ENCODE data around the gene ADRA2C.

The ADRA2C gene

GRCh38 chr4:3721186-3721585 lies 45.0 kb upstream of the ADRA2C start:
- Histone ChIP-seq H2AFZ (ENCODE audit: low read depth, low read length) (no peak overlapping the region), H3K27ac (ENCODE audit: low read length) (no peak overlapping the region), H3K9ac (ENCODE audit: low read depth, low read length) (no peak overlapping the region), H3K27me3 (ENCODE audit: insufficient read depth, low read length, poor library complexity) (no peaks in the 10 kb centered on the region), H3K9me3 (ENCODE audit: insufficient read depth, low read length, severe bottlenecking) (peaks cover 8% of the 10 kb centered on the region), H4K20me1 (ENCODE audit: insufficient read depth, low read length) (no peaks in the 10 kb centered on the region), H3K36me3 (ENCODE audit: insufficient read depth, low read length) (no peaks in the 10 kb centered on the region), H3K4me3 (ENCODE audit: low read depth in 1 of 2, low read length in 2 of 2) (no peak overlapping the region), H3K79me2 (ENCODE audit: insufficient read depth, low read length) (no peaks in the 10 kb centered on the region), H3K4me1 (ENCODE audit: insufficient read depth, low read length) (no peaks in the 10 kb centered on the region), H3K4me2 (ENCODE audit: insufficient read depth, low read length) (no peak overlapping the region)
- no peak for TF ChIP-seq EZH2 (IDR thresholded peaks at IDR 0.05; ENCODE audit: borderline replicate concordance, low read depth, low read length, severe bottlenecking)
- TF ChIP-seq, protein P1, sequence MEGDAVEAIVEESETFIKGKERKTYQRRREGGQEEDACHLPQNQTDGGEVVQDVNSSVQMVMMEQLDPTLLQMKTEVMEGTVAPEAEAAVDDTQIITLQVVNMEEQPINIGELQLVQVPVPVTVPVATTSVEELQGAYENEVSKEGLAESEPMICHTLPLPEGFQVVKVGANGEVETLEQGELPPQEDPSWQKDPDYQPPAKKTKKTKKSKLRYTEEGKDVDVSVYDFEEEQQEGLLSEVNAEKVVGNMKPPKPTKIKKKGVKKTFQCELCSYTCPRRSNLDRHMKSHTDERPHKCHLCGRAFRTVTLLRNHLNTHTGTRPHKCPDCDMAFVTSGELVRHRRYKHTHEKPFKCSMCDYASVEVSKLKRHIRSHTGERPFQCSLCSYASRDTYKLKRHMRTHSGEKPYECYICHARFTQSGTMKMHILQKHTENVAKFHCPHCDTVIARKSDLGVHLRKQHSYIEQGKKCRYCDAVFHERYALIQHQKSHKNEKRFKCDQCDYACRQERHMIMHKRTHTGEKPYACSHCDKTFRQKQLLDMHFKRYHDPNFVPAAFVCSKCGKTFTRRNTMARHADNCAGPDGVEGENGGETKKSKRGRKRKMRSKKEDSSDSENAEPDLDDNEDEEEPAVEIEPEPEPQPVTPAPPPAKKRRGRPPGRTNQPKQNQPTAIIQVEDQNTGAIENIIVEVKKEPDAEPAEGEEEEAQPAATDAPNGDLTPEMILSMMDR (IDR thresholded peaks at IDR 0.05; ENCODE audit: borderline replicate concordance, extremely low read depth, low read length, poor library complexity, severe bottlenecking), result no peak
- no peak for ATAC-seq (ENCODE audit: insufficient read depth, low read depth)
- DNase-seq, result no peak

DNA sequence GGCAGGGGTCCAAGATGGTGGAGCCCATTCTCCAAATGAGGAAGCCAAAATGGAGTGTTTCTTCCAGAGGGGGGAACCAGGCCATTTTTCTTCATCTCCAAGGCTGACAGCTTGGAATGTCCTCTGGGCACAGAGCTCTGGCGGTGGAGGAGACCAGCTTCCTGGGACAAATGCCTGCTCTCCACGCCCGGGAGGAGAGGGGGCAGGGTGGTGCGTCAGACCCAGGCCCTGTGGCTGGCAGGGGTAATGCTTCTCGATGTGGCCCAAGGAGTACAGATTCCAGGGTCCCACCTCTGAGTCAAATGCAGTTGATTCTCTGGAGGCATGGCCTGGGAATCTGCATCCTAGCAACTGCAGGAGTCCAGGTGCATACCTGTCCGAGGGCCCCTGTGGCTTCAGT lies 44.6 kb upstream of the ADRA2C start:
- Histone ChIP-seq H3K9me3 (ENCODE audit: insufficient read depth, low read length, severe bottlenecking) (peaks cover 8% of the 10 kb centered on the region), H3K4me1 (ENCODE audit: insufficient read depth, low read length) (no peaks in the 10 kb centered on the region), H3K4me2 (ENCODE audit: insufficient read depth, low read length) (no peak overlapping the region), H3K4me3 (ENCODE audit: low read depth in 1 of 2, low read length in 2 of 2) (no peak overlapping the region), H3K9ac (ENCODE audit: low read depth, low read length) (no peak overlapping the region), H3K27ac (ENCODE audit: low read length) (no peak overlapping the region), H3K79me2 (ENCODE audit: insufficient read depth, low read length) (no peaks in the 10 kb centered on the region), H3K27me3 (ENCODE audit: insufficient read depth, low read length, poor library complexity) (no peaks in the 10 kb centered on the region), H2AFZ (ENCODE audit: low read depth, low read length) (no peak overlapping the region), H4K20me1 (ENCODE audit: insufficient read depth, low read length) (no peaks in the 10 kb centered on the region), H3K36me3 (ENCODE audit: insufficient read depth, low read length) (no peaks in the 10 kb centered on the region)
- ATAC-seq (ENCODE audit: insufficient read depth, low read depth) (no peak), DNase-seq (no peak)
- TF ChIP-seq, protein P1 (IDR thresholded peaks at IDR 0.05; ENCODE audit: borderline replicate concordance, extremely low read depth, low read length, poor library complexity, severe bottlenecking), result no peak
- no peak for TF ChIP-seq EZH2 (IDR thresholded peaks at IDR 0.05; ENCODE audit: borderline replicate concordance, low read depth, low read length, severe bottlenecking)

- no peak for DNase-seq
- Histone ChIP-seq H3K4me1 (ENCODE audit: insufficient read depth, low read length) (no peaks in the 10 kb centered on the region), H3K4me2 (ENCODE audit: insufficient read depth, low read length) (no peak overlapping the region), H2AFZ (ENCODE audit: low read depth, low read length) (no peak overlapping the region), H3K9ac (ENCODE audit: low read depth, low read length) (no peak overlapping the region), H3K27me3 (ENCODE audit: insufficient read depth, low read length, poor library complexity) (no peaks in the 10 kb centered on the region), H4K20me1 (ENCODE audit: insufficient read depth, low read length) (no peaks in the 10 kb centered on the region), H3K4me3 (ENCODE audit: low read depth in 1 of 2, low read length in 2 of 2) (no peak overlapping the region), H3K9me3 (ENCODE audit: insufficient read depth, low read length, severe bottlenecking) (peaks cover 8% of the 10 kb centered on the region), H3K27ac (ENCODE audit: low read length) (no peak overlapping the region), H3K79me2 (ENCODE audit: insufficient read depth, low read length) (no peaks in the 10 kb centered on the region), H3K36me3 (ENCODE audit: insufficient read depth, low read length) (no peaks in the 10 kb centered on the region)
- TF ChIP-seq, protein P1 (IDR thresholded peaks at IDR 0.05; ENCODE audit: borderline replicate concordance, extremely low read depth, low read length, poor library complexity, severe bottlenecking), result no peak
- no peak for TF ChIP-seq EZH2 (IDR thresholded peaks at IDR 0.05; ENCODE audit: borderline replicate concordance, low read depth, low read length, severe bottlenecking)
- ATAC-seq (ENCODE audit: insufficient read depth, low read depth), result no peak
Measured at GRCh38 chr4:3722446-3723231, 43.5 kb upstream of the ADRA2C start.
